ENCODE results near the gene DCLK2. TPM values are rescaled to one million over a fixed set of nuclear protein-coding genes. Genes with fewer than 3 reads are reported as not detected.

Gene DCLK2
- total and polyA plus RNA-seq, 7 experiments from 2014 or later = 0.06 to 0.56 (median 0.11) TPM; not detected in 4

- H3K4me3 Mint-ChIP-seq = no peak overlapping the region
- H3K27me3 ChIP-seq (ENCODE audit: control insufficient read depth in 2 of 2, insufficient read depth in 2 of 2, low read length in 2 of 2) = peaks cover 0 to 4% of the 10 kb centered on the region in 2 donors
- no peaks in the 10 kb centered on the region for H3K4me1 ChIP-seq (ENCODE audit: control insufficient read depth in 2 of 2, insufficient read depth in 2 of 2, low read length in 2 of 2)
- ChIA-PET CTCF (no interaction called here), POLR2A (no interaction called here)
- H3K27ac Mint-ChIP-seq = no peak overlapping the region
- intact Hi-C loops (cut with micrococcal nuclease) = no loop called here
- peaks cover 0 to 3% (median 0%) of the 10 kb centered on the region in 11 donors for H3K9me3 Mint-ChIP-seq
- H3K27me3 Mint-ChIP-seq = peaks cover 5 to 35% (median 24%) of the 10 kb centered on the region in 5 donors
- DNase-seq = no peak
- no peak overlapping the region for H3K4me3 ChIP-seq (ENCODE audit: low read length)
- no peaks in the 10 kb centered on the region for H3K9me3 ChIP-seq (ENCODE audit: control insufficient read depth in 2 of 3, low read length in 3 of 3)
- no peaks in the 10 kb centered on the region for H3K4me1 Mint-ChIP-seq
- H3K36me3 ChIP-seq (ENCODE audit: control insufficient read depth in 2 of 3, insufficient read depth in 3 of 3, low read length in 3 of 3) = no peaks in the 10 kb centered on the region
- no peaks in the 10 kb centered on the region for H3K36me3 Mint-ChIP-seq
- peak; percentile 20 for ATAC-seq
- H3K27ac ChIP-seq (ENCODE audit: low read depth, low read length) = no peak overlapping the region
These were observed 9.8 kb upstream of the DCLK2 start for GRCh38 chr4:150068300-150068960.

GRCh38 chr4:150069353-150069752, 8.9 kb upstream of the DCLK2 start:
- peaks cover 0 to 4% of the 10 kb centered on the region in 2 donors for H3K27me3 ChIP-seq (ENCODE audit: control insufficient read depth in 2 of 2, insufficient read depth in 2 of 2, low read length in 2 of 2)
- no peak for ATAC-seq

GRCh38 chr4:150070464-150071170, 7.6 kb upstream of the DCLK2 start:
- H3K36me3 ChIP-seq (ENCODE audit: control insufficient read depth in 2 of 3, insufficient read depth in 3 of 3, low read length in 3 of 3) = no peaks in the 10 kb centered on the region
- ATAC-seq = no peak
- Mint-ChIP-seq H3K4me3 (no peak overlapping the region), H3K4me1 (no peaks in the 10 kb centered on the region), H3K36me3 (no peaks in the 10 kb centered on the region), H3K27ac (no peak overlapping the region), H3K9me3 (peaks cover 0 to 4% (median 2%) of the 10 kb centered on the region in 11 donors), H3K27me3 (peaks cover 12 to 32% (median 15%) of the 10 kb centered on the region in 5 donors)
- H3K27ac ChIP-seq (ENCODE audit: low read depth, low read length) = no peak overlapping the region
- POLR2A ChIA-PET = no interaction called here
- H3K27me3 ChIP-seq (ENCODE audit: control insufficient read depth in 2 of 2, insufficient read depth in 2 of 2, low read length in 2 of 2) = no peaks in the 10 kb centered on the region
- intact Hi-C loops (cut with micrococcal nuclease) = no loop called here
- DNase-seq = no peak
- no peaks in the 10 kb centered on the region for H3K9me3 ChIP-seq (ENCODE audit: control insufficient read depth in 2 of 3, low read length in 3 of 3)
- no peaks in the 10 kb centered on the region for H3K4me1 ChIP-seq (ENCODE audit: control insufficient read depth in 2 of 2, insufficient read depth in 2 of 2, low read length in 2 of 2)
- H3K4me3 ChIP-seq (ENCODE audit: low read length) = no peak overlapping the region
- CTCF ChIA-PET = no interaction called here

More at GRCh38 chr4:150069353-150069752, 8.9 kb upstream of the DCLK2 start:
- H3K36me3 ChIP-seq (ENCODE audit: control insufficient read depth in 2 of 3, insufficient read depth in 3 of 3, low read length in 3 of 3) = no peaks in the 10 kb centered on the region
- H3K4me3 Mint-ChIP-seq = no peak overlapping the region
- H3K9me3 Mint-ChIP-seq = peaks cover 0 to 3% (median 0%) of the 10 kb centered on the region in 11 donors
- H3K27ac Mint-ChIP-seq = no peak overlapping the region
- H3K9me3 ChIP-seq (ENCODE audit: control insufficient read depth in 2 of 3, low read length in 3 of 3) = no peaks in the 10 kb centered on the region
- DNase-seq = no peak
- no peaks in the 10 kb centered on the region for H3K36me3 Mint-ChIP-seq
- H3K4me1 Mint-ChIP-seq = no peaks in the 10 kb centered on the region
- intact Hi-C loops (cut with micrococcal nuclease) = no loop called here
- POLR2A ChIA-PET = no interaction called here
- no peaks in the 10 kb centered on the region for H3K4me1 ChIP-seq (ENCODE audit: control insufficient read depth in 2 of 2, insufficient read depth in 2 of 2, low read length in 2 of 2)
- H3K4me3 ChIP-seq (ENCODE audit: low read length) = no peak overlapping the region
- CTCF ChIA-PET = interaction anchor here (0.6 kb wide), 1 partner anchor 1079 kb away, joined by 4 read pairs; no protein-coding TSS in a partner anchor
- no peak overlapping the region for H3K27ac ChIP-seq (ENCODE audit: low read depth, low read length)
- peaks cover 4 to 31% (median 17%) of the 10 kb centered on the region in 5 donors for H3K27me3 Mint-ChIP-seq

- Histone ChIP-seq H3K9me3 (ENCODE audit: control insufficient read depth in 2 of 3, low read length in 3 of 3) (no peaks in the 10 kb centered on the region), H3K4me3 (ENCODE audit: low read length) (no peak overlapping the region), H3K4me1 (ENCODE audit: control insufficient read depth in 2 of 2, insufficient read depth in 2 of 2, low read length in 2 of 2) (no peaks in the 10 kb centered on the region), H3K27ac (ENCODE audit: low read depth, low read length) (no peak overlapping the region), H3K36me3 (ENCODE audit: control insufficient read depth in 2 of 3, insufficient read depth in 3 of 3, low read length in 3 of 3) (no peaks in the 10 kb centered on the region), H3K27me3 (ENCODE audit: control insufficient read depth in 2 of 2, insufficient read depth in 2 of 2, low read length in 2 of 2) (no peaks in the 10 kb centered on the region)
- POLR2A ChIA-PET = no interaction called here
- no peak overlapping the region for H3K4me3 Mint-ChIP-seq
- no peaks in the 10 kb centered on the region for H3K4me1 Mint-ChIP-seq
- H3K27me3 Mint-ChIP-seq = peaks cover 27 to 39% (median 32%) of the 10 kb centered on the region in 5 donors
- no peaks in the 10 kb centered on the region for H3K36me3 Mint-ChIP-seq
- no peak for ATAC-seq
- no peak for DNase-seq
- intact Hi-C loops (cut with micrococcal nuclease) = no loop called here
- H3K27ac Mint-ChIP-seq = no peak overlapping the region
- CTCF ChIA-PET = interaction anchor here (0.6 kb wide), 1 partner anchor 8 kb away, joined by 4 read pairs; no protein-coding TSS in a partner anchor
- H3K9me3 Mint-ChIP-seq = peaks cover 0 to 6% (median 2%) of the 10 kb centered on the region in 11 donors
These were observed 5.8 kb upstream of the DCLK2 start for GRCh38 chr4:150072471-150072870.

- Mint-ChIP-seq H3K27me3 (peaks cover 24 to 37% (median 33%) of the 10 kb centered on the region in 5 donors), H3K9me3 (peaks cover 0 to 6% (median 2%) of the 10 kb centered on the region in 11 donors), H3K4me3 (no peak overlapping the region), H3K36me3 (no peaks in the 10 kb centered on the region), H3K4me1 (peaks cover 0 to 2% (median 0%) of the 10 kb centered on the region in 7 donors), H3K27ac (no peak overlapping the region)
- H3K4me3 ChIP-seq (ENCODE audit: low read length) = no peak overlapping the region
- ATAC-seq (no peak), DNase-seq (no peak)
- H3K27ac ChIP-seq (ENCODE audit: low read depth, low read length) = no peak overlapping the region
- intact Hi-C loops (cut with micrococcal nuclease) = no loop called here
- ChIA-PET CTCF (no interaction called here), POLR2A (no interaction called here)
- no peaks in the 10 kb centered on the region for H3K4me1 ChIP-seq (ENCODE audit: control insufficient read depth in 2 of 2, insufficient read depth in 2 of 2, low read length in 2 of 2)
- H3K9me3 ChIP-seq (ENCODE audit: control insufficient read depth in 2 of 3, low read length in 3 of 3) = no peaks in the 10 kb centered on the region
- H3K27me3 ChIP-seq (ENCODE audit: control insufficient read depth in 2 of 2, insufficient read depth in 2 of 2, low read length in 2 of 2) = no peaks in the 10 kb centered on the region
- H3K36me3 ChIP-seq (ENCODE audit: control insufficient read depth in 2 of 3, insufficient read depth in 3 of 3, low read length in 3 of 3) = no peaks in the 10 kb centered on the region
These were observed 5.1 kb upstream of the DCLK2 start for GRCh38 chr4:150072906-150073714.

DNA sequence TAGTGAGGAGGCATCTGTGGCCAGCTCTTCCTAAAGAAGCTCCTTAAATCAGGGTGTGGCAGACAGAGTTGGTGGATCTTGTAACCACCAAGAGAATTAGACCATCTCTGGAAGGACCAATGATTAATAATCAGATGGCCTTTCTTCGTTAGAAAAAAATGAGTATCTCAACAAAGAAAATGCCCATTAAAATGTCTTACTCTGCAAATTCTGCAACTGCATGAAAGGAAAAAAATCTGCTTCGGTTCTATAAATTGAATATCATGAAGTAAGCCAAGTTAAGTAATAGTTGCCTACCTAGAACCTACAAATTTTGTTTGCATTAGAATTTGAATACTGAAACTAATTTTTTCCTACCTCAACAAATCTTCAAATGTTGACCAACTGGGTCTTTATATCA, 4.2 kb upstream of the DCLK2 start:
- ChIA-PET CTCF (no interaction called here), POLR2A (no interaction called here)
- Histone ChIP-seq H3K4me3 (ENCODE audit: low read length) (no peak overlapping the region), H3K9me3 (ENCODE audit: control insufficient read depth in 2 of 3, low read length in 3 of 3) (no peaks in the 10 kb centered on the region), H3K27me3 (ENCODE audit: control insufficient read depth in 2 of 2, insufficient read depth in 2 of 2, low read length in 2 of 2) (no peaks in the 10 kb centered on the region), H3K36me3 (ENCODE audit: control insufficient read depth in 2 of 3, insufficient read depth in 3 of 3, low read length in 3 of 3) (no peaks in the 10 kb centered on the region), H3K27ac (ENCODE audit: low read depth, low read length) (no peak overlapping the region), H3K4me1 (ENCODE audit: control insufficient read depth in 2 of 2, insufficient read depth in 2 of 2, low read length in 2 of 2) (no peaks in the 10 kb centered on the region)
- Mint-ChIP-seq H3K4me1 (peaks cover 0 to 2% (median 0%) of the 10 kb centered on the region in 7 donors), H3K27me3 (peaks cover 23 to 34% (median 29%) of the 10 kb centered on the region in 5 donors), H3K36me3 (no peaks in the 10 kb centered on the region), H3K9me3 (peaks cover 0 to 6% (median 2%) of the 10 kb centered on the region in 11 donors), H3K27ac (no peak overlapping the region), H3K4me3 (no peak overlapping the region)
- DNase-seq (no peak), ATAC-seq (no peak)
- intact Hi-C loops (cut with micrococcal nuclease) = no loop called here
